ENCODE measurements around the gene XYLT1. TPM values are rescaled to one million over a fixed set of nuclear protein-coding genes. Genes with fewer than 3 reads are reported as not detected.

Gene XYLT1
- total RNA-seq, 1 experiment from 2014 or later = 25.0 TPM

DNA sequence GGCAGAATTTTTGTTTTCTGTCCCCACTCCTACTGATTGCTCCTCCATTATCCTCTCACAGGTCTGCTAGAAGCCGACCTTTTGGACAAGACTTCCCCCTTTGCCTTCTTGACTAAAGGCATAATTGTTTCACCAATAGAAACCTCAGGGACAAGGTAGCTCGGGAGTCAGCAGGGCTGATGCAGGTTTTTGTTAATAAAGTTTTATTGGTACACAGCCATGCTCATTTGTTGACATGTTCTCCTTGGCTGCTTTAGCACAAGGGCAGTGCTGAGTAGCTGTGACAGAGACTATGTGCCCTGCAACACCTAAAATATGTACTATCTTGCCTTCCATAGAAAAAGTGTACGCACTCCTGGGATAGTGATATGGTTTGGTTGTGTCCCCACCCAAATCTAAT lies 271.6 kb downstream of the XYLT1 start:
- TF ChIP-seq, protein P1, sequence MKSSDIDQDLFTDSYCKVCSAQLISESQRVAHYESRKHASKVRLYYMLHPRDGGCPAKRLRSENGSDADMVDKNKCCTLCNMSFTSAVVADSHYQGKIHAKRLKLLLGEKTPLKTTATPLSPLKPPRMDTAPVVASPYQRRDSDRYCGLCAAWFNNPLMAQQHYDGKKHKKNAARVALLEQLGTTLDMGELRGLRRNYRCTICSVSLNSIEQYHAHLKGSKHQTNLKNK (CRISPR knock-in tag; IDR thresholded peaks at IDR 0.05) = no peak
- TF ChIP-seq ZNF396 (CRISPR knock-in tag; IDR thresholded peaks at IDR 0.05; ENCODE audit: borderline replicate concordance) = no peak
- TF ChIP-seq ELF4 (CRISPR knock-in tag; IDR thresholded peaks at IDR 0.05; ENCODE audit: low read depth) = no peak
- TF ChIP-seq, protein P2, sequence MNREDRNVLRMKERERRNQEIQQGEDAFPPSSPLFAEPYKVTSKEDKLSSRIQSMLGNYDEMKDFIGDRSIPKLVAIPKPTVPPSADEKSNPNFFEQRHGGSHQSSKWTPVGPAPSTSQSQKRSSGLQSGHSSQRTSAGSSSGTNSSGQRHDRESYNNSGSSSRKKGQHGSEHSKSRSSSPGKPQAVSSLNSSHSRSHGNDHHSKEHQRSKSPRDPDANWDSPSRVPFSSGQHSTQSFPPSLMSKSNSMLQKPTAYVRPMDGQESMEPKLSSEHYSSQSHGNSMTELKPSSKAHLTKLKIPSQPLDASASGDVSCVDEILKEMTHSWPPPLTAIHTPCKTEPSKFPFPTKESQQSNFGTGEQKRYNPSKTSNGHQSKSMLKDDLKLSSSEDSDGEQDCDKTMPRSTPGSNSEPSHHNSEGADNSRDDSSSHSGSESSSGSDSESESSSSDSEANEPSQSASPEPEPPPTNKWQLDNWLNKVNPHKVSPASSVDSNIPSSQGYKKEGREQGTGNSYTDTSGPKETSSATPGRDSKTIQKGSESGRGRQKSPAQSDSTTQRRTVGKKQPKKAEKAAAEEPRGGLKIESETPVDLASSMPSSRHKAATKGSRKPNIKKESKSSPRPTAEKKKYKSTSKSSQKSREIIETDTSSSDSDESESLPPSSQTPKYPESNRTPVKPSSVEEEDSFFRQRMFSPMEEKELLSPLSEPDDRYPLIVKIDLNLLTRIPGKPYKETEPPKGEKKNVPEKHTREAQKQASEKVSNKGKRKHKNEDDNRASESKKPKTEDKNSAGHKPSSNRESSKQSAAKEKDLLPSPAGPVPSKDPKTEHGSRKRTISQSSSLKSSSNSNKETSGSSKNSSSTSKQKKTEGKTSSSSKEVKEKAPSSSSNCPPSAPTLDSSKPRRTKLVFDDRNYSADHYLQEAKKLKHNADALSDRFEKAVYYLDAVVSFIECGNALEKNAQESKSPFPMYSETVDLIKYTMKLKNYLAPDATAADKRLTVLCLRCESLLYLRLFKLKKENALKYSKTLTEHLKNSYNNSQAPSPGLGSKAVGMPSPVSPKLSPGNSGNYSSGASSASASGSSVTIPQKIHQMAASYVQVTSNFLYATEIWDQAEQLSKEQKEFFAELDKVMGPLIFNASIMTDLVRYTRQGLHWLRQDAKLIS (CRISPR knock-in tag; IDR thresholded peaks at IDR 0.05; ENCODE audit: borderline replicate concordance) = no peak
- TF ChIP-seq, protein P3, sequence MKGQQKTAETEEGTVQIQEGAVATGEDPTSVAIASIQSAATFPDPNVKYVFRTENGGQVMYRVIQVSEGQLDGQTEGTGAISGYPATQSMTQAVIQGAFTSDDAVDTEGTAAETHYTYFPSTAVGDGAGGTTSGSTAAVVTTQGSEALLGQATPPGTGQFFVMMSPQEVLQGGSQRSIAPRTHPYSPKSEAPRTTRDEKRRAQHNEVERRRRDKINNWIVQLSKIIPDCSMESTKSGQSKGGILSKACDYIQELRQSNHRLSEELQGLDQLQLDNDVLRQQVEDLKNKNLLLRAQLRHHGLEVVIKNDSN (CRISPR knock-in tag; IDR thresholded peaks at IDR 0.05) = no peak
- TF ChIP-seq, protein P4, sequence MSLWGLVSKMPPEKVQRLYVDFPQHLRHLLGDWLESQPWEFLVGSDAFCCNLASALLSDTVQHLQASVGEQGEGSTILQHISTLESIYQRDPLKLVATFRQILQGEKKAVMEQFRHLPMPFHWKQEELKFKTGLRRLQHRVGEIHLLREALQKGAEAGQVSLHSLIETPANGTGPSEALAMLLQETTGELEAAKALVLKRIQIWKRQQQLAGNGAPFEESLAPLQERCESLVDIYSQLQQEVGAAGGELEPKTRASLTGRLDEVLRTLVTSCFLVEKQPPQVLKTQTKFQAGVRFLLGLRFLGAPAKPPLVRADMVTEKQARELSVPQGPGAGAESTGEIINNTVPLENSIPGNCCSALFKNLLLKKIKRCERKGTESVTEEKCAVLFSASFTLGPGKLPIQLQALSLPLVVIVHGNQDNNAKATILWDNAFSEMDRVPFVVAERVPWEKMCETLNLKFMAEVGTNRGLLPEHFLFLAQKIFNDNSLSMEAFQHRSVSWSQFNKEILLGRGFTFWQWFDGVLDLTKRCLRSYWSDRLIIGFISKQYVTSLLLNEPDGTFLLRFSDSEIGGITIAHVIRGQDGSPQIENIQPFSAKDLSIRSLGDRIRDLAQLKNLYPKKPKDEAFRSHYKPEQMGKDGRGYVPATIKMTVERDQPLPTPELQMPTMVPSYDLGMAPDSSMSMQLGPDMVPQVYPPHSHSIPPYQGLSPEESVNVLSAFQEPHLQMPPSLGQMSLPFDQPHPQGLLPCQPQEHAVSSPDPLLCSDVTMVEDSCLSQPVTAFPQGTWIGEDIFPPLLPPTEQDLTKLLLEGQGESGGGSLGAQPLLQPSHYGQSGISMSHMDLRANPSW (CRISPR knock-in tag; conservative IDR thresholded peaks at IDR 0.05; ENCODE audit: low read depth) = no peak
- no peak for TF ChIP-seq TP53 (CRISPR knock-in tag; IDR thresholded peaks at IDR 0.05)
- no peak for TF ChIP-seq SP1 (CRISPR knock-in tag; conservative IDR thresholded peaks at IDR 0.05)
- TF ChIP-seq TEAD1 (CRISPR knock-in tag; IDR thresholded peaks at IDR 0.05) = no peak
- no peak for TF ChIP-seq NR3C1 (CRISPR knock-in tag; conservative IDR thresholded peaks at IDR 0.05; ENCODE audit: low read depth)
- no peak for TF ChIP-seq RORB (CRISPR knock-in tag; IDR thresholded peaks at IDR 0.05)
- Mint-ChIP-seq H3K4me3 (no peak overlapping the region), H3K36me3 (peaks cover 13% of the 10 kb centered on the region), H3K27ac (no peak overlapping the region), H3K9me3 (no peaks in the 10 kb centered on the region), H3K4me1 (peaks cover 1% of the 10 kb centered on the region; the same call in 1 of the 2 replicates), H3K27me3 (ENCODE audit: low read depth) (no peaks in the 10 kb centered on the region)
- POLR2A ChIA-PET = no interaction called here
- CTCF ChIA-PET = no interaction called here
- DNase-seq (ENCODE audit: low spot score) = no peak
- no peak for ATAC-seq

DNA sequence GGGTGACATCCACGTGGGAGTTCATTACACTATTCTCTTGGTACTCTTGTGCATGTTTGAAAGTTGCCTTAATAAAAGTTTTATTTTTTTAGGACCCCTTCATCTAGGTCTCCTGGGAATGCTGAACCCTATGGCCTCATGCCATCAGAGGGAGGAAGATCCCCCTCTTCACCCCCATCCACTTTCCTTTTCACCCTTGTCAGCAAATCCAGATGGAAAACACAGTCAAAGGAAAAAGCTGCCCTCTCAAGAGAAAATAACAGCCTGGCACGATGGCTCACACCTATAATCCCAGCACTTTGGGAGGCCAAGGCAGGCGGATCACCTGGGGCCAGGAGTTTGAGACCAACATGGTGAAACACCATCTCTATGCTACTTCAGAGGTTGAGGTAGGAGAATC lies 274.2 kb downstream of the XYLT1 start:
- no peaks in the 10 kb centered on the region; the same call in 1 of the 2 replicates for H3K9me3 Mint-ChIP-seq
- TF ChIP-seq CBFB (CRISPR knock-in tag; IDR thresholded peaks at IDR 0.05; ENCODE audit: low read depth) (no peak), GTF2I (CRISPR knock-in tag; conservative IDR thresholded peaks at IDR 0.05) (no peak), NR3C1 (CRISPR knock-in tag; conservative IDR thresholded peaks at IDR 0.05; ENCODE audit: low read depth) (no peak), ZNF671 (CRISPR knock-in tag; IDR thresholded peaks at IDR 0.05) (no peak), TP53 (CRISPR knock-in tag; IDR thresholded peaks at IDR 0.05) (no peak)
- TF ChIP-seq, protein P3 (CRISPR knock-in tag; IDR thresholded peaks at IDR 0.05) = no peak
- TF ChIP-seq, protein P5, sequence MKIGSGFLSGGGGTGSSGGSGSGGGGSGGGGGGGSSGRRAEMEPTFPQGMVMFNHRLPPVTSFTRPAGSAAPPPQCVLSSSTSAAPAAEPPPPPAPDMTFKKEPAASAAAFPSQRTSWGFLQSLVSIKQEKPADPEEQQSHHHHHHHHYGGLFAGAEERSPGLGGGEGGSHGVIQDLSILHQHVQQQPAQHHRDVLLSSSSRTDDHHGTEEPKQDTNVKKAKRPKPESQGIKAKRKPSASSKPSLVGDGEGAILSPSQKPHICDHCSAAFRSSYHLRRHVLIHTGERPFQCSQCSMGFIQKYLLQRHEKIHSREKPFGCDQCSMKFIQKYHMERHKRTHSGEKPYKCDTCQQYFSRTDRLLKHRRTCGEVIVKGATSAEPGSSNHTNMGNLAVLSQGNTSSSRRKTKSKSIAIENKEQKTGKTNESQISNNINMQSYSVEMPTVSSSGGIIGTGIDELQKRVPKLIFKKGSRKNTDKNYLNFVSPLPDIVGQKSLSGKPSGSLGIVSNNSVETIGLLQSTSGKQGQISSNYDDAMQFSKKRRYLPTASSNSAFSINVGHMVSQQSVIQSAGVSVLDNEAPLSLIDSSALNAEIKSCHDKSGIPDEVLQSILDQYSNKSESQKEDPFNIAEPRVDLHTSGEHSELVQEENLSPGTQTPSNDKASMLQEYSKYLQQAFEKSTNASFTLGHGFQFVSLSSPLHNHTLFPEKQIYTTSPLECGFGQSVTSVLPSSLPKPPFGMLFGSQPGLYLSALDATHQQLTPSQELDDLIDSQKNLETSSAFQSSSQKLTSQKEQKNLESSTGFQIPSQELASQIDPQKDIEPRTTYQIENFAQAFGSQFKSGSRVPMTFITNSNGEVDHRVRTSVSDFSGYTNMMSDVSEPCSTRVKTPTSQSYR (CRISPR knock-in tag; IDR thresholded peaks at IDR 0.05) = no peak
- TF ChIP-seq, protein P6, sequence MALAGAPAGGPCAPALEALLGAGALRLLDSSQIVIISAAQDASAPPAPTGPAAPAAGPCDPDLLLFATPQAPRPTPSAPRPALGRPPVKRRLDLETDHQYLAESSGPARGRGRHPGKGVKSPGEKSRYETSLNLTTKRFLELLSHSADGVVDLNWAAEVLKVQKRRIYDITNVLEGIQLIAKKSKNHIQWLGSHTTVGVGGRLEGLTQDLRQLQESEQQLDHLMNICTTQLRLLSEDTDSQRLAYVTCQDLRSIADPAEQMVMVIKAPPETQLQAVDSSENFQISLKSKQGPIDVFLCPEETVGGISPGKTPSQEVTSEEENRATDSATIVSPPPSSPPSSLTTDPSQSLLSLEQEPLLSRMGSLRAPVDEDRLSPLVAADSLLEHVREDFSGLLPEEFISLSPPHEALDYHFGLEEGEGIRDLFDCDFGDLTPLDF (CRISPR knock-in tag; IDR thresholded peaks at IDR 0.05) = no peak
- TF ChIP-seq, protein P7, sequence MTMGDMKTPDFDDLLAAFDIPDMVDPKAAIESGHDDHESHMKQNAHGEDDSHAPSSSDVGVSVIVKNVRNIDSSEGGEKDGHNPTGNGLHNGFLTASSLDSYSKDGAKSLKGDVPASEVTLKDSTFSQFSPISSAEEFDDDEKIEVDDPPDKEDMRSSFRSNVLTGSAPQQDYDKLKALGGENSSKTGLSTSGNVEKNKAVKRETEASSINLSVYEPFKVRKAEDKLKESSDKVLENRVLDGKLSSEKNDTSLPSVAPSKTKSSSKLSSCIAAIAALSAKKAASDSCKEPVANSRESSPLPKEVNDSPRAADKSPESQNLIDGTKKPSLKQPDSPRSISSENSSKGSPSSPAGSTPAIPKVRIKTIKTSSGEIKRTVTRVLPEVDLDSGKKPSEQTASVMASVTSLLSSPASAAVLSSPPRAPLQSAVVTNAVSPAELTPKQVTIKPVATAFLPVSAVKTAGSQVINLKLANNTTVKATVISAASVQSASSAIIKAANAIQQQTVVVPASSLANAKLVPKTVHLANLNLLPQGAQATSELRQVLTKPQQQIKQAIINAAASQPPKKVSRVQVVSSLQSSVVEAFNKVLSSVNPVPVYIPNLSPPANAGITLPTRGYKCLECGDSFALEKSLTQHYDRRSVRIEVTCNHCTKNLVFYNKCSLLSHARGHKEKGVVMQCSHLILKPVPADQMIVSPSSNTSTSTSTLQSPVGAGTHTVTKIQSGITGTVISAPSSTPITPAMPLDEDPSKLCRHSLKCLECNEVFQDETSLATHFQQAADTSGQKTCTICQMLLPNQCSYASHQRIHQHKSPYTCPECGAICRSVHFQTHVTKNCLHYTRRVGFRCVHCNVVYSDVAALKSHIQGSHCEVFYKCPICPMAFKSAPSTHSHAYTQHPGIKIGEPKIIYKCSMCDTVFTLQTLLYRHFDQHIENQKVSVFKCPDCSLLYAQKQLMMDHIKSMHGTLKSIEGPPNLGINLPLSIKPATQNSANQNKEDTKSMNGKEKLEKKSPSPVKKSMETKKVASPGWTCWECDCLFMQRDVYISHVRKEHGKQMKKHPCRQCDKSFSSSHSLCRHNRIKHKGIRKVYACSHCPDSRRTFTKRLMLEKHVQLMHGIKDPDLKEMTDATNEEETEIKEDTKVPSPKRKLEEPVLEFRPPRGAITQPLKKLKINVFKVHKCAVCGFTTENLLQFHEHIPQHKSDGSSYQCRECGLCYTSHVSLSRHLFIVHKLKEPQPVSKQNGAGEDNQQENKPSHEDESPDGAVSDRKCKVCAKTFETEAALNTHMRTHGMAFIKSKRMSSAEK (CRISPR knock-in tag; IDR thresholded peaks at IDR 0.05; ENCODE audit: borderline replicate concordance) = no peak

More for the DNA sequence above, 274.2 kb downstream of the XYLT1 start:
- ATAC-seq (no peak), DNase-seq (ENCODE audit: low spot score) (no peak)
- Mint-ChIP-seq H3K36me3 (peaks cover 19% of the 10 kb centered on the region), H3K4me1 (peaks cover 3% of the 10 kb centered on the region), H3K27me3 (ENCODE audit: low read depth) (no peaks in the 10 kb centered on the region), H3K4me3 (no peak overlapping the region), H3K27ac (no peak overlapping the region)
- ChIA-PET POLR2A (no interaction called here), CTCF (no interaction called here)
